Astrocyte (in vitro differentiated cells and primary cell): ENCODE data around the gene CDH5. TPM values are rescaled to one million over a fixed set of nuclear protein-coding genes. Genes with fewer than 3 reads are reported as not detected.

Experiments used
- DNase-seq: peaks from one replicate; pipeline ENCODE4 v3.0.0-alpha.2; 2010; ENCODE audit warnings: low read depth
- FAIRE-seq: peaks from 2 replicates; lab custom pipeline; 2011; peaks lifted over from hg19 to GRCh38; lab: Jason Lieb, UNC
- H2AFZ ChIP-seq: 2 replicates; pipeline ENCODE4 v1.6.0; 2012; ENCODE audit warnings: low read depth, low read length, inconsistent platforms
- H3K27ac ChIP-seq: 2 replicates; pipeline ENCODE4 v1.5.1; 2011; ENCODE audit warnings: low read depth, low read length, inconsistent platforms
- H3K27me3 ChIP-seq: 2 replicates; pipeline ENCODE4 v1.6.0; 2011; ENCODE audit warnings: low read length, inconsistent platforms; ENCODE audit not compliant: insufficient read depth
- H3K36me3 ChIP-seq: 2 replicates; pipeline ENCODE4 v1.5.1; 2011; ENCODE audit warnings: low read length, inconsistent platforms; ENCODE audit not compliant: insufficient read depth
- H3K4me1 ChIP-seq: 2 replicates; pipeline ENCODE4 v1.5.1; 2011; ENCODE audit warnings: low read length, inconsistent platforms; ENCODE audit not compliant: insufficient read depth
- H3K4me2 ChIP-seq: 2 replicates; pipeline ENCODE4 v1.6.0; 2012; ENCODE audit warnings: low read length, inconsistent platforms
- H3K4me3 ChIP-seq: 2 replicates; pipeline ENCODE4 v1.5.1; 2011; ENCODE audit warnings: low read depth, mild to moderate bottlenecking, low read length, inconsistent platforms; ENCODE audit not compliant: insufficient read depth
- H3K79me2 ChIP-seq: 2 replicates; pipeline ENCODE4 v1.6.0; 2012; ENCODE audit warnings: mild to moderate bottlenecking, low read length, inconsistent platforms; ENCODE audit not compliant: insufficient read depth
- H3K9ac ChIP-seq: 2 replicates; pipeline ENCODE4 v1.6.0; 2012; ENCODE audit warnings: mild to moderate bottlenecking, low read length, inconsistent platforms
- H3K9me3 ChIP-seq: 2 replicates; pipeline ENCODE4 v1.5.1; 2012; ENCODE audit warnings: low read depth, mild to moderate bottlenecking, low read length, inconsistent platforms; ENCODE audit not compliant: insufficient read depth
- H4K20me1 ChIP-seq: 2 replicates; pipeline ENCODE4 v1.6.0; 2012; ENCODE audit warnings: low read length, inconsistent platforms; ENCODE audit not compliant: insufficient read depth
- H3K27ac Mint-ChIP-seq: one replicate; pipeline ENCODE4 v1.8.0; 2021; ENCODE audit warnings: mild to moderate bottlenecking, mixed read lengths; ENCODE audit not compliant: unreplicated experiment
- H3K27me3 Mint-ChIP-seq: one replicate; pipeline ENCODE4 v1.8.0; 2021; ENCODE audit warnings: low read depth, mixed read lengths; ENCODE audit not compliant: unreplicated experiment
- H3K36me3 Mint-ChIP-seq: one replicate; pipeline ENCODE4 v1.8.0; 2021; ENCODE audit warnings: low read depth, mixed read lengths; ENCODE audit not compliant: unreplicated experiment
- H3K4me1 Mint-ChIP-seq: one replicate; pipeline ENCODE4 v1.8.0; 2021; ENCODE audit warnings: low read depth, mixed read lengths; ENCODE audit not compliant: unreplicated experiment
- H3K4me3 Mint-ChIP-seq: one replicate; pipeline ENCODE4 v1.8.0; 2021; ENCODE audit warnings: mild to moderate bottlenecking, moderate library complexity, mixed read lengths; ENCODE audit not compliant: unreplicated experiment
- H3K9me3 Mint-ChIP-seq: one replicate; pipeline ENCODE4 v1.8.0; 2021; ENCODE audit warnings: mild to moderate bottlenecking, mixed read lengths; ENCODE audit not compliant: unreplicated experiment
- CTCF ChIP-seq: IDR thresholded peaks from 2 replicates; pipeline ENCODE4 v1.5.1; 2011; ENCODE audit warnings: low read depth, mild to moderate bottlenecking, inconsistent platforms, low read length, moderate library complexity; ENCODE audit not compliant: insufficient read depth
- EZH2 ChIP-seq: IDR thresholded peaks from 2 replicates; pipeline ENCODE4 v1.6.1; 2012; ENCODE audit warnings: mild to moderate bottlenecking, low read length, inconsistent platforms; ENCODE audit not compliant: insufficient read depth
- total RNA-seq: library from RNA; stranded (reverse); gene quantifications from 2 replicates; pipeline ENCODE4 v1.2.1, GENCODE V29; 2021

Gene CDH5
- total RNA-seq, 1 donor from 2014 or later = 0.30 TPM

GRCh38 chr16:66431760-66432159 is 65.3 kb downstream of the CDH5 start:
- H3K27me3 Mint-ChIP-seq = peaks cover 38% of the 10 kb centered on the region
- H3K27me3 ChIP-seq = peaks cover 30% of the 10 kb centered on the region
- H3K4me2 ChIP-seq = no peak overlapping the region
- H3K27ac ChIP-seq = no peak overlapping the region
- peaks cover 16% of the 10 kb centered on the region for H4K20me1 ChIP-seq
- no peak overlapping the region for H3K9ac ChIP-seq
- FAIRE-seq = no peak
- H3K9me3 Mint-ChIP-seq = no peaks in the 10 kb centered on the region
- H3K4me1 Mint-ChIP-seq = peaks cover 10% of the 10 kb centered on the region
- H2AFZ ChIP-seq = no peak overlapping the region
- H3K4me3 Mint-ChIP-seq = no peak overlapping the region
- TF ChIP-seq EZH2 (no peak), CTCF (no peak)
- no peaks in the 10 kb centered on the region for H3K9me3 ChIP-seq
- DNase-seq = no peak
- H3K4me3 ChIP-seq = no peak overlapping the region
- H3K4me1 ChIP-seq = peaks cover 12% of the 10 kb centered on the region
- H3K36me3 Mint-ChIP-seq = no peaks in the 10 kb centered on the region
- H3K79me2 ChIP-seq = no peaks in the 10 kb centered on the region
- no peak overlapping the region for H3K27ac Mint-ChIP-seq
- H3K36me3 ChIP-seq = no peaks in the 10 kb centered on the region

GRCh38 chr16:66432429-66432828 is 65.9 kb downstream of the CDH5 start:
- Histone ChIP-seq H4K20me1 (peaks cover 16% of the 10 kb centered on the region), H3K4me3 (no peak overlapping the region), H3K4me1 (peaks cover 12% of the 10 kb centered on the region), H3K36me3 (no peaks in the 10 kb centered on the region), H3K9ac (no peak overlapping the region), H3K4me2 (no peak overlapping the region), H2AFZ (no peak overlapping the region), H3K27me3 (peaks cover 30% of the 10 kb centered on the region), H3K79me2 (no peaks in the 10 kb centered on the region), H3K9me3 (no peaks in the 10 kb centered on the region), H3K27ac (no peak overlapping the region)
- H3K4me1 Mint-ChIP-seq = peaks cover 10% of the 10 kb centered on the region
- H3K9me3 Mint-ChIP-seq = no peaks in the 10 kb centered on the region
- no peak for TF ChIP-seq EZH2
- TF ChIP-seq CTCF = no peak
- FAIRE-seq = no peak
- H3K36me3 Mint-ChIP-seq = no peaks in the 10 kb centered on the region
- H3K27me3 Mint-ChIP-seq = peaks cover 42% of the 10 kb centered on the region
- no peak for DNase-seq
- no peak overlapping the region for H3K27ac Mint-ChIP-seq
- no peak overlapping the region for H3K4me3 Mint-ChIP-seq

DNA sequence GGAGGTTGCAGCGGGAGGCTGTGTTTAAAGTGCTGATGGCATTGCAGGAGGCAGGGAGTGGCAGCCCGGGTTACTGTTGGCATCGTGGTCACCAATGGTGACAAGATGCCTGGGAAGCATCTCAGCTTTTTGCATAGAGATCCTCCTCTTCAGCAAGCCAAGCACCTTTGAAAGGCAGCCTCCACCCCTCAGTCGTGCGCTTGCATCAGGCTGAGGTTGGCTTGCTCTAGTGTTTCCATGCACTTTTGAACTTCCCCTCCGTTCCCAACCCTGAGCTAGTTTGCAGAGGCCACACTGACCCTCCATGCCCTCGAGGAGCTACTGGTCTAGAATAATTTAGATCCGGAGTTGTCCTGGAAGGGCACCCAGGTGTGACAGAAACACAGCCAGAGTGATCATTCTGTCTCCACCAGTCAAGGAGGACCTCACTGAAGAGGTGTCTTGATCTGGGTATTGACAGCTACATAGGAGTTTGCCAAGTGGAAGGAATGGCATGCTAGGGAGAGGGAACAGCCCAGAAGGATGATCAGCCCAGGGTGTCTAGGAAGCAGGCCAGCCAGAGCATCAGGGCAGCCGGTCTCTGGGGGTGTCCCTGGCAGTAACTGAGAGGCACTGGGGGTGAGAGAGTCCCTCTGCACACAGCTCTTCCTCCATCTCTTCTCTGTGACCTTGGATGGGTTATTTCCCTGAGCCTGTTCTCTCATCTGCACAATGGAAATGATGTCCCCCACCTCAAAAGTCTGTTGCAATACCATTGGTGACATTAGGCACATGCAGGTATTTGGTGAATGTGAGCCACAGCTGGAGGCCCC is 68.3 kb downstream of the CDH5 start:
- H3K4me2 ChIP-seq = no peak overlapping the region
- Mint-ChIP-seq H3K27me3 (peaks cover 46% of the 10 kb centered on the region), H3K4me3 (no peak overlapping the region)

More for the DNA sequence above, 68.3 kb downstream of the CDH5 start:
- TF ChIP-seq CTCF = no peak
- TF ChIP-seq EZH2 = no peak
- no peaks in the 10 kb centered on the region for H4K20me1 ChIP-seq
- H3K36me3 ChIP-seq = no peaks in the 10 kb centered on the region
- Mint-ChIP-seq H3K4me1 (peaks cover 10% of the 10 kb centered on the region), H3K9me3 (no peaks in the 10 kb centered on the region), H3K27ac (no peak overlapping the region), H3K36me3 (no peaks in the 10 kb centered on the region)
- FAIRE-seq (no peak), DNase-seq (no peak)
- peaks cover 12% of the 10 kb centered on the region for H3K4me1 ChIP-seq
- H2AFZ ChIP-seq = no peak overlapping the region
- H3K9me3 ChIP-seq = no peaks in the 10 kb centered on the region
- no peak overlapping the region for H3K27ac ChIP-seq
- H3K9ac ChIP-seq = no peak overlapping the region
- no peaks in the 10 kb centered on the region for H3K79me2 ChIP-seq
- H3K4me3 ChIP-seq = no peak overlapping the region
- H3K27me3 ChIP-seq = peaks cover 8% of the 10 kb centered on the region
